GM13977 (cell line): ENCODE data around the gene PHTF2.
"Not testable (repeated sequence)": the region's sequence is repeated elsewhere in the genome, so short reads cannot be mapped to it uniquely, and the experiment has no call there.

ENCODE experiments used
- DNase-seq: peaks from one replicate; pipeline ENCODE4 v3.0.0; 2012; ENCODE audit warnings: low spot score
- in situ Hi-C: fragments of 300-500 bp; cut with MboI; formaldehyde crosslinking; loops from one replicate; pipeline ENCODE4 v1.12.0; 2022; ENCODE audit warnings: low sequenced_read_pairs, low pct_unique_long_range_greater_than_20kb, mixed read lengths, inconsistent platforms; ENCODE audit not compliant: unreplicated experiment
- TF ChIP-seq, protein P1 (sequence below): IDR thresholded peaks from 2 replicates; pipeline ENCODE4 v1.5.1; 2012; ENCODE audit warnings: mild to moderate bottlenecking, control low read depth; ENCODE audit not compliant: insufficient read depth; ENCODE audit errors: extremely low read depth, missing control alignments

PHTF2 gene

DNA sequence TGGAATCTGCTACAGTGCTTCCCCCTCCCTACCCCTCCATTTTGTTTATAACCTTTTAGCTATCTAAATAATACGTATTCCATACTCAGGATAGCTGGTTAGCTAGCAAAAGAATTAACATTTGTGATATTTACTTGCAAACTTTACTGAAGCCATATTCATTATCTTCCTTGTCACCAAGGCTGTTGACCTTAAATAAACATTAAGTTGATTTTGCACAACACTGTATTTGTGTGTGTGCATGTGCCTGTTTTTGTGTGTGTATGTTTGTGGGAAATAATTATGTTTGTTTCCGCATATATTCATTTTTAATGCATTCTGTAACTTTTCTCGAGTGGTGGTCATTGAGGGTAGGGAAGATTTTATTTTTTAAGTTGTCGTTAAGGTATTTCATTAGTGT, 16.2 kb upstream of the PHTF2 start:
- TF ChIP-seq, protein P1, sequence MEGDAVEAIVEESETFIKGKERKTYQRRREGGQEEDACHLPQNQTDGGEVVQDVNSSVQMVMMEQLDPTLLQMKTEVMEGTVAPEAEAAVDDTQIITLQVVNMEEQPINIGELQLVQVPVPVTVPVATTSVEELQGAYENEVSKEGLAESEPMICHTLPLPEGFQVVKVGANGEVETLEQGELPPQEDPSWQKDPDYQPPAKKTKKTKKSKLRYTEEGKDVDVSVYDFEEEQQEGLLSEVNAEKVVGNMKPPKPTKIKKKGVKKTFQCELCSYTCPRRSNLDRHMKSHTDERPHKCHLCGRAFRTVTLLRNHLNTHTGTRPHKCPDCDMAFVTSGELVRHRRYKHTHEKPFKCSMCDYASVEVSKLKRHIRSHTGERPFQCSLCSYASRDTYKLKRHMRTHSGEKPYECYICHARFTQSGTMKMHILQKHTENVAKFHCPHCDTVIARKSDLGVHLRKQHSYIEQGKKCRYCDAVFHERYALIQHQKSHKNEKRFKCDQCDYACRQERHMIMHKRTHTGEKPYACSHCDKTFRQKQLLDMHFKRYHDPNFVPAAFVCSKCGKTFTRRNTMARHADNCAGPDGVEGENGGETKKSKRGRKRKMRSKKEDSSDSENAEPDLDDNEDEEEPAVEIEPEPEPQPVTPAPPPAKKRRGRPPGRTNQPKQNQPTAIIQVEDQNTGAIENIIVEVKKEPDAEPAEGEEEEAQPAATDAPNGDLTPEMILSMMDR = no peak
- in situ Hi-C loops = no loop called here

DNA sequence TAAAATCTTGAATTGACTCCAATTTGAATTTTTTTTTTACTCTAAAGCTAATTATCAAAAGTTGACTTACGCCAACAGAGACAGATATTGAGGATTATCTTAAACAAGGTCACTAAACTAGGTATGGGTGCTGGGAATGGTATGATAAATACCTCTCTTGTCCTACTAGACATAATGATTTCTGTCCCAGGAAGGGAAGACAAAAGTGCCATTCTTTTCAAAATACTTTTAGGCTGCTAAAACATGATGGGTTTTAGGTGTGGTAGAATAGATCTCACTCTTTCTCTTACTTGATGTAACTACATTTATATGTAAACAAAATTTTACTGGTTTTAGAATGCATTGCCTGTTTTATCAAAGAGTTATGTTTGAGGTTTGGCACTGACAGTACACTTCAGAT, 15.5 kb upstream of the PHTF2 start:
- TF ChIP-seq, protein P1 = no peak
- DNase-seq = no peak
- in situ Hi-C loops = no loop called here

More for the DNA sequence above, 16.2 kb upstream of the PHTF2 start:
- DNase-seq = no peak

DNA sequence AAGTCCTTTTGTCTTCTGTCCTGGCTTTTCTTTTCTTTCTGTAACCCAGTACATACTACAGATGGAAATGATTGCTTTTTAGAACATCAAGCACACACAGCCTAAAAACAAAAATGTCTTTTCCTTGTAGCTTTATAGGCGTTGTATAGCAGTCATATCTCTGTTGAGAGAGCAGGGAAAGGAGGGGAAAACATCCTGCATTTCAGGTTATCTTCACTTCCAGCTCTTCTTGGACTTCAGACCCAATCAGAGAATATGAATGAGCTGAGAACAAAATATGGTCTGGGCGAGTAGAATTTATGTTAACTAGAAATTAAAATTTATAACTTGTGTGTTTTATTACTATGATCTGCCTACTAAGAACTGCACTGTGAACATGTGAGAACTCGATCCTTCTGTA, 15.0 kb upstream of the PHTF2 start:
- in situ Hi-C loops = no loop called here
- TF ChIP-seq, protein P1 = no peak
- DNase-seq = no peak

DNA sequence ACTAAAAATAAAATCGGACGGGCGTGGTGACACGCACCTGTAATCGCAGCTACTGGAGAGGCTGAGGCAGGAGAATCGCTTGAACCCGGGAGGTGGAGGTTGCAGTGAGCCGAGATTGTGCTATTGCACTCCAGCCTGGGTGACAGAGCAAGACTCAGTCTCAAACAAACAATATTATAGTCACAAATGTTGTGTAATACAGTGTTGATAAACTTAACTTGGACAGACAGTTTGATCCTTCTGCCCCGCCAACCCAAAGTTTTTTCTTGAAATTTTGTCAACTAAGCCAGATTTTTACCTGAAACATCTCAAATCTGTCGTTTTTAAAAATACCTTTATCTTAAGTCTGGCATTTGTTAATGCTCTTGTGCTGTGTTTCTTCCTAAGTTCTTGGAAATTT, 14.1 kb upstream of the PHTF2 start:
- in situ Hi-C loops = not testable (repeated sequence)

DNA sequence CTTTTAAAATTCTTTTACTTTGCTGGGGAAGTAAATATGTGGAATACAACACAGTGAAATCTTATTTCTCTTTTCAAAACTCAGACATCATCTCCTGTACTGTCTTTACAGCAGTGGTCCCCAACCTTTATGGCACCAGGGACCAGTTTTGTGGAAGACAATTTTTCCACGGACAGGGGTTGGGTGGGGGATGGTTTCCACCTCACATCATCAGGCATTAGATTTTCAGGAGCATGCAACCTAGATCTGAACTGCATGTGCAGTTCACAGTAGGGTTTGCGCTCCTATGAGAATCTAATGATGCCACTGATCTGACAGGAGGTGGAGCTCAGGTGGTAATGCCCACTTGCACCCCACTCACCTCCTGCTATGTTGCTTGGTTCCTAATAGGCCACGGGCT, 12.6 kb upstream of the PHTF2 start:
- in situ Hi-C loops = no loop called here
- TF ChIP-seq, protein P1 = no peak
- no peak for DNase-seq

More for the DNA sequence above, 14.1 kb upstream of the PHTF2 start:
- not testable (repeated sequence) for DNase-seq

DNA sequence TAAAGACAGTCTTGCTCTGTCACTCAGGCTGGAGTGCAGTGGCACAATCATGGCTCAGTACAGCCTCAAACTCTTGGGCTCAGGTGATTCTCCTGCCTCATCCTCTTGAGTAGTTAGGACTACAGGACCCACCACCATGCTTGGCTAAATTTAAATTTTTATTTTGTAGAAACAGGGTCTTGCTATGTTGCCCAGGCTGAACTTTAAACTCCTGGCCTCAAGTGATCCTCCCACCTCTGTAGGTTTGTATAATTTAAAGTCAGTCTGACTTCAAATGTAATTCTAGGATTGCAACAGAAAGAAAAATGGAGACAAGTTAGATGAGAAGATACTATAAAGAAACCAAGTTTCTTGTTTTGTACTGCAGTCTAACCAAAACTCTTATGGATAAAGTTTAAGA, 11.8 kb upstream of the PHTF2 start:
- in situ Hi-C loops = no loop called here
- no peak for DNase-seq
- TF ChIP-seq, protein P1 = no peak

DNA sequence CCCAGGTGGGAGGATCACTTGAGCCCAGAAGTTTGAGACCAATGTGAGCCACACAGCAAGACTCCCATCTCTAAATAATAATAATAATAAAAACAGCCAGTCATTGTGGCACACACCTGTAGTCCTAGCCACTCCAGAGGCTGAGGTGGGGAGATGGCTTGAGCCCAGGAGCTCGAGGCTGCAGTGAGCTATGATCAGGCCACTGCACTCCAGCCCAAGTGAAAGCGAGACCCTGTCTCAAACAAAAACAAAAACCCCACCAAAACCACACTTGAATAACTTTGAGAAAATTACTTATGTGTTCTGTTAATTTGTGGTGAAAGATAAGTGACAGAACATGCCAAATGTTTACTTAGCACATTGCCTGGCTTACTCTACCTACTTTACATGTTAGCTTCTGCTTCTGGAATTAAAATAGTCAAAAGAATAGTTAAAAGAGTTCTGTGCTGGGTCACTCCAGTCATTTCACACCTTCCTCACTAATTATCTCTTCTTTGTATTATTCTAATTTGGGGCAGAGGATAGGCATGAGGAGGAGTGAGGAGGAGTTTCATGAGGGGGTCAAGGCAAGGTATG, 10.2 kb upstream of the PHTF2 start:
- in situ Hi-C loops = no loop called here
- DNase-seq = no peak
- TF ChIP-seq, protein P1 = no peak
